Measurements from ENCODE around the gene PRR5L.

The PRR5L gene

DNA sequence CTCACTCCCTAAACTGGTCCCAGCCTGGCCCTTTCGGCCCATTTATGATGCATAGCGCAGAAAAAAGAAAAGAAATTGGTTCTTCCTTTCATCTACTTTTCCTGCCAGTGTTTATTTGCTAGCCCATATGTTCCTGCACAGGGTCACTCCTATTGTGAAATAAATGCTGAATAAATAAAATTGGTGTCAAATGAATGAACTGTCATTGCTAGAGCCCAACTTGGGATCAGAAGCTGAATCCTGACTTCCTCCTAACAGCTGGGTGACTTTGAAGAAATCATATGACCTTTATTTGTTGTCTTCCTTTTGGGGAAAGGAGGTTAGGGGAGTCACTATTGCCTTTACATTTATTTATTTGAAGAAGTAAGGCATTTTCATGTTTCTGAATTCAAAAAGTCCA is 92.0 kb downstream of the PRR5L start:
- H3K9me3 Mint-ChIP-seq = no peaks in the 10 kb centered on the region
- DNase-seq (no peak), ATAC-seq (replicated peaks) (no peak)
- H3K36me3 Mint-ChIP-seq (ENCODE audit: insufficient read depth) = peaks cover 48% of the 10 kb centered on the region
- H3K27ac Mint-ChIP-seq = peak overlapping the region; percentile 88 to 97
- H3K27me3 Mint-ChIP-seq = no peaks in the 10 kb centered on the region
- peaks cover 75 to 87% of the 10 kb centered on the region in 2 donors for H3K4me1 Mint-ChIP-seq (ENCODE audit: low read depth in 2 of 2)
- H3K4me3 Mint-ChIP-seq = no peak overlapping the region

DNA sequence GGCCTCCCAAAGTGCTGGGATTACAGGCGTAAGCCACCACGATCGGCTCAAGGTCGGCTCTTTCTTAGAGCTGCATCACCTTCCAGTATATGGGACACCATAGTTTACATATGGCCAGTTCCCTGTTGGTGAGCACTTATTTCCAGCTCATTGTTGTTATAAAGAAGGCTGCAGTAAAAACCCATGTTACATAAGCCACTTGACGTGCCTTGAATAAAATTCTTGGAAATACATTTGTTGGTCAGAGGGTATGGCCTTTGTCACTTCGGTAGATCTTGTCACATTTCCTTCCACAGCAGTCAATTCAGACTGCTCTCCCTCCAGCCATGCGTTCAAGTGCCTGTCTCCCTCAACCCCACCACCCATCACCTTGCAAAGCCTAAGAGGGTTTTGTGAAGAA is 92.9 kb downstream of the PRR5L start:
- DNase-seq = no peak
- Mint-ChIP-seq H3K27ac (peak overlapping the region; percentile 85 to 88), H3K27me3 (no peaks in the 10 kb centered on the region), H3K9me3 (no peaks in the 10 kb centered on the region), H3K4me1 (ENCODE audit: low read depth in 2 of 2) (peaks cover 77 to 87% of the 10 kb centered on the region in 2 donors), H3K4me3 (peak overlapping the region; percentile 33 to 36), H3K36me3 (ENCODE audit: insufficient read depth) (peaks cover 45% of the 10 kb centered on the region)
- no peak for ATAC-seq (replicated peaks)

DNA sequence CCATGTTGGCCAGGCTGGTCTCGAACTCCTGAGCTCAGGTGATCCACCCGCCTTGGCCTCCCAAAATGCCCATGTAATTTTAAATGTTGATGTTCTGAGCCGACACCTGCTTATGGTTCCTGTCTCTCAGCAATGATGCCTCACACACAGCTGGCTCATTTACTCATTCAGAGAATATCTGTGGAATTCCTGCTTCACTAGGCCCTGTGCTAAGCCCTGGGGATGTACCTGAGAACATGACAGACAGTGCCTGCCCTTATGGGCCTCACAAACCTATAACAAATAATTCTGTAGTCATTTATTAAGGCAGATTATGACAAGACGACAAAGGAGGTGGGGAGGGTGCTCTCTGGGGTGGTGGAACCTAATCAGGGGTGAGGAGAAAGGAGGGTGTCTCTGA is 93.7 kb downstream of the PRR5L start:
- ATAC-seq (replicated peaks) (no peak), DNase-seq (no peak)
- H3K9me3 Mint-ChIP-seq = no peaks in the 10 kb centered on the region
- peak overlapping the region; percentile 85 to 88 for H3K27ac Mint-ChIP-seq
- no peaks in the 10 kb centered on the region for H3K27me3 Mint-ChIP-seq
- H3K36me3 Mint-ChIP-seq (ENCODE audit: insufficient read depth) = peaks cover 45% of the 10 kb centered on the region
- H3K4me3 Mint-ChIP-seq = peak overlapping the region; percentile 13 to 31
- peaks cover 79 to 87% of the 10 kb centered on the region in 2 donors for H3K4me1 Mint-ChIP-seq (ENCODE audit: low read depth in 2 of 2)

DNA sequence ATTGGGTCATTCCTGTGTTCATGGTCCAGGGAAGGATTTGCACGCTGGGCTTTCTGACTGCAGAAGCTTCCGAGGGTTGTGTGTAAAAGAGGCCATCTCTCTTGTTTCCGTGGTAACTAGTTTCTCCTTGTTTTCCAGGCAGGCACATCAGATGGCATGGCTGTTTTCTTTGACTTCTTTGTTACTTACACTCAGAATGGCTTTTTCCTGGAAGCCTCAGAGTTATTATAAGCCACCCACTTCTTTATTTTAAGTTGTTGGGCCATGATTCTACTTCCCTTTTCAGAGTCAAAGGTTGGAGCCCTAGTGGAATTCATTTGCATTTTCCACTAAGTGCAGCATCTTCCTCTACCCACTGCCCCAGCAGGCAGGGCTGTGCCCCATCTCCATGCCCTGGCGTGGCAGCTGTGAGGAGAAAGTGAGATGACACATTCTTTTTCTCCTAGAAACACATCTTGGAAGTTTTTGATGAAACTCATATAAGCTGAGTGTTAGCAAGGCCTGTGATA is 94.9 kb downstream of the PRR5L start:
- peaks cover 75 to 82% of the 10 kb centered on the region in 2 donors for H3K4me1 Mint-ChIP-seq (ENCODE audit: low read depth in 2 of 2)
- peaks cover 44% of the 10 kb centered on the region for H3K36me3 Mint-ChIP-seq (ENCODE audit: insufficient read depth)
- H3K27me3 Mint-ChIP-seq = no peaks in the 10 kb centered on the region
- DNase-seq (no peak), ATAC-seq (replicated peaks) (peak; percentile 32)
- H3K4me3 Mint-ChIP-seq = peak overlapping the region; percentile 29 to 37
- H3K27ac Mint-ChIP-seq = peak overlapping the region; percentile 85 to 86
- no peaks in the 10 kb centered on the region for H3K9me3 Mint-ChIP-seq

DNA sequence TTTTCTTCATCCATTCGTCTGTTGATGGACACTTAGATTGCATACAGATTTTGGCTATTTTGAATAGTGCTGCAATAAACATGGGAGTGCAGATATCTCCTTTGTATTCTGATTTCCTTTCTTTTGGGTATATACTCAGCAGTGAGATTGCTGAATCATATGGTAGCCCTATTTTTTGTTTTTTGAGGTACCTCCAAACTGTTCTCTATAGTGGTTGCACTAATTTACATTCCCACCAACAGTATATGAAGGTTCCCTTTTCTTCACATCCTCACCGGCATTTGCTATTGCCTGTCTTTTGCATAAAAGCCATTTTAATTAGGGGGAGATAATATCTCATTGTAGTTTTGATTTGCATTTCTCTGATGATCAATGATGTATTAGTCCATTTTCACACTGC is 96.1 kb downstream of the PRR5L start:
- Mint-ChIP-seq H3K27ac (peak overlapping the region; percentile 85 to 86), H3K36me3 (ENCODE audit: insufficient read depth) (peaks cover 53% of the 10 kb centered on the region), H3K27me3 (no peaks in the 10 kb centered on the region), H3K4me3 (peak overlapping the region; percentile 30 to 61), H3K9me3 (no peaks in the 10 kb centered on the region), H3K4me1 (ENCODE audit: low read depth in 2 of 2) (peaks cover 67 to 80% of the 10 kb centered on the region in 2 donors)
- DNase-seq (no peak), ATAC-seq (replicated peaks) (no peak)

DNA sequence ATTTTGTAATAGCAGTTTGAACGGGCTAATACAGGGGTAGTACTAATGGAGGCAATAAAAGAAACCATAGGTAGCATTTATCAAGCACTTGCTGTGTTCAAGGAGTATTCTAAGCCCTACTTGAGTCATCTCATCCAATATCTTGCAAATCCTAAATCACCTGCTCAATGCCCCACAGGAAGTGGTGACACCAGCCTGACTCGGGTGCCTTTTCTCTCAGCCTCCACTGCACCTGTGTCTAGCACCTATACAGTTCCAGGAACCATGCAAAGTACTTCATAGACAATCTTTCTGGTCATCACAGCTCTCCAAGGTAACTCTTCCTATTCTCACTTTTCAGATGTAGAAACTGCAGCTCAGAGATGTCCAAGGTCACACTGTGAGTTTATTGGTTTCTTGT is 98.0 kb downstream of the PRR5L start:
- no peaks in the 10 kb centered on the region for H3K27me3 Mint-ChIP-seq
- DNase-seq (peak in 1 of 3 experiments; percentile 9), ATAC-seq (replicated peaks) (peak; percentile 86)
- peaks cover 59 to 80% of the 10 kb centered on the region in 2 donors for H3K4me1 Mint-ChIP-seq (ENCODE audit: low read depth in 2 of 2)
- peaks cover 64% of the 10 kb centered on the region for H3K36me3 Mint-ChIP-seq (ENCODE audit: insufficient read depth)
- peak overlapping the region; percentile 85 to 86 for H3K27ac Mint-ChIP-seq
- peak overlapping the region in 1 of 2 donors; percentile 61 for H3K4me3 Mint-ChIP-seq
- no peaks in the 10 kb centered on the region for H3K9me3 Mint-ChIP-seq

DNA sequence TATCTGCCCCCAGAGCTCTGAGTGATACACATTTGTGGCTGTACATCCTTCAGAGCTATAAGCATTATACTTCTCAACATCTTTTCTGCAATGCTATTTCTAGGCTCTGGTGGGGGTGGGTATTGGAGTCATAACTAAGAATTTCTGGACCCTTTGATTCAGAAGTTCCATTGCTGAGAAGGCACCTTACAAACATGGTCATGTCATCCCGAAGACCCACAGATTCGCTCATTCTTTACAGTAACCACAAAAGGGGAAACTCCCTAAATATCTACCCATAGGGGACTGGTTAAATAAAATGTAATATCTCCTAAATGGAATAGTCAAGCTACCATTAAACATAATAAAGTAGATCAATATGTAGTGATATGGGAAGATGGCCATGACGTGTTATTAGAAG is 98.8 kb downstream of the PRR5L start:
- Mint-ChIP-seq H3K9me3 (no peaks in the 10 kb centered on the region), H3K4me1 (ENCODE audit: low read depth in 2 of 2) (peaks cover 64 to 80% of the 10 kb centered on the region in 2 donors), H3K27ac (peak overlapping the region; percentile 85 to 86), H3K36me3 (ENCODE audit: insufficient read depth) (peaks cover 64% of the 10 kb centered on the region), H3K27me3 (no peaks in the 10 kb centered on the region), H3K4me3 (peak overlapping the region in 1 of 2 donors; percentile 61)
- ATAC-seq (replicated peaks) (no peak), DNase-seq (no peak)

DNA sequence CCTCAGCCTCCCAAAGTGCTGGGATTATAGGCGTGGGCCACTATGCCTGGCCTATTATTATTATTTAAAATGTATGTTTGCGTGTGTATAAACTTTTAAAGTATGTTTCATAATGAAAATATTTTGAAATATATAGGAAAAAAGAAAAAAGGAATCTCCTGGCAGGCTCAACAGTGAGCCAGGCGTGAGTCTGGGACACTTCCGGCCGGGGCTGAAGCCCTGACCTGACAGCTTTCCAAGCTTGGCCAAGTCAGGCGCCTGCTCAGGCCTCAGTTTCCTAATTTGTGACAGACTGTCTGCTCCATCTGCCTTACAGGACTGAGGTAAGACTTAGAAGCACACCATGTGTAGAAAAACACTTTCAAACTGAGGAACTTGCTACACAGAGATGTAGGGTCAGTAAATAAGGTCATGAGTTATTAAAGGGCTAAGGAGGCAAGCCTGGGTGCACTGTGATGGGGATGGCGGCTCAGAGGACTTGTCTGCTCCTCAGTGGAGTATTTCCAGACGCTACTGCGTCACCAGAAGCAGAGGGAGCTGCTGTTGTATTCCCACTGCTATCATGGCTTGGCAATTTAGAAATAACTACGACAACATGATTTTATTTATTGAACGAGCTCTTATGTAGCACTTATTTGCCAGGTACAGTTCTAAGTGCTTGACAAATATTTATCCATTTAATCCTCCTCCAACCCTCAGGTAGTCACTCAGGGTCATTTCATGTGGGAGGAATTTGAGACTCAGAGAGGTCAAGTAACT is 100.1 kb downstream of the PRR5L start:
- peaks cover 60 to 82% of the 10 kb centered on the region in 2 donors for H3K4me1 Mint-ChIP-seq (ENCODE audit: low read depth in 2 of 2)
- H3K27ac Mint-ChIP-seq = peak overlapping the region; percentile 49 to 60
- ATAC-seq (replicated peaks) (no peak), DNase-seq (no peak)
- no peaks in the 10 kb centered on the region for H3K27me3 Mint-ChIP-seq
- H3K9me3 Mint-ChIP-seq = no peaks in the 10 kb centered on the region
- H3K36me3 Mint-ChIP-seq (ENCODE audit: insufficient read depth) = peaks cover 74% of the 10 kb centered on the region
- no peak overlapping the region for H3K4me3 Mint-ChIP-seq

DNA sequence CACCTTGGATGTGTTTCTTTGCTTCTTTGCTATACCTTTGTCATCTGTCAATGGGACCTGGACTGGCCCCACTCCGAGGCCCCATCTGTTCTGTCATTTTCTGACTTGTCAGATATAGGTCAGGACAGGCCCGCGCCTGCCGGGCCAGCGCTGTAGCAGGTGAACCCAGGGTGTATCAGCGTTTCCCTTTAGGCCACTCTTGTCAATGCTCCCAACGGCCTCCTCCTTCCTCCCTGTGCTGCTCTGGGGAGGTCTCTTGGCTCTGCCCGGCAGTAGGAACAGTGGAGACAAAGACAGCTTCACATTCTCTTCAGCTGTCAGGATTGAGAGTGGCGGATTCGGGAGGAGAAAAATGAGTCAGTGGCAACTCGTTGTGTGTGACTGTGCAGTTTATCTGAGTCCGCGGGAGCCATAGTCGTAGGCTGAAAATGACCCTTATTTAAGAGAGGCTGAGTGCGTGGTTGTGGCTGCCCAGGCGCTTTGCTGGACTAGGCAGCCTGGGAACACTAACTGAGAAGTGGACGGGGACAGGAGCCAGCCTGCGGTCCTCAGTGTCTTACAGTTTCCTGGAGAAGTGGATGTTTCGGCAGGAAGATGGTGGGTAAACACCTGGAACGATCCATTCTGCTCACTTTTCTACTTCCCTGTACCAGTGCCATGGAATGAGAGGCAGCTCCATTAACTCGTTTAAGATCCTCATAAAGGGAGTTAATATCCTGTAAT is 102.3 kb downstream of the PRR5L start:
- DNase-seq (no peak), ATAC-seq (replicated peaks) (no peak)
- Mint-ChIP-seq H3K4me1 (ENCODE audit: low read depth in 2 of 2) (peaks cover 47 to 68% of the 10 kb centered on the region in 2 donors), H3K4me3 (peak overlapping the region; percentile 47 to 49), H3K36me3 (ENCODE audit: insufficient read depth) (peaks cover 91% of the 10 kb centered on the region), H3K27ac (peak overlapping the region; percentile 87 to 96), H3K27me3 (no peaks in the 10 kb centered on the region), H3K9me3 (no peaks in the 10 kb centered on the region)

DNA sequence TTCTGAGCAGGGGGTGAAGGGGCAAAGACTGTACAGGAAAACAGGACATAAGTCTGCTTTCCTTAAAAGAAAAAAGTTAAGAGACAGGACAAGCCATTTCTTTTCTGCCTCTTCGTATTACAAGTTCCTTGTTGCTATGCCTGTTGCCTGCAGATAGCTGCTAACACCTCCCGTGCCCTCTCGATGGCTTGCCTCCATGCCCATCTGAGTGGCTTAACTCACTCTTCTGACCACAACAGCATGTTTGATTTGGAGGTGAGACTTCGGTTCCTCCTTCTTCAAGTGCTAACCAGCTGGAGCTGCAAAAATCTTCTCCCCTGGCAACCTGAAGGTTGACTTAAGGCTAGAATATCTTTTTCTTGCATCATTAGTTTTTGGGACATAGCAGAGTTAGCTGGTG is 103.1 kb downstream of the PRR5L start:
- no peaks in the 10 kb centered on the region for H3K27me3 Mint-ChIP-seq
- H3K9me3 Mint-ChIP-seq = no peaks in the 10 kb centered on the region
- H3K36me3 Mint-ChIP-seq (ENCODE audit: insufficient read depth) = peaks cover 96% of the 10 kb centered on the region
- ATAC-seq (replicated peaks) (peak; percentile 60), DNase-seq (no peak)
- H3K4me1 Mint-ChIP-seq (ENCODE audit: low read depth in 2 of 2) = peaks cover 47 to 67% of the 10 kb centered on the region in 2 donors
- H3K4me3 Mint-ChIP-seq = peak overlapping the region; percentile 49 to 50
- peak overlapping the region; percentile 74 to 96 for H3K27ac Mint-ChIP-seq

DNA sequence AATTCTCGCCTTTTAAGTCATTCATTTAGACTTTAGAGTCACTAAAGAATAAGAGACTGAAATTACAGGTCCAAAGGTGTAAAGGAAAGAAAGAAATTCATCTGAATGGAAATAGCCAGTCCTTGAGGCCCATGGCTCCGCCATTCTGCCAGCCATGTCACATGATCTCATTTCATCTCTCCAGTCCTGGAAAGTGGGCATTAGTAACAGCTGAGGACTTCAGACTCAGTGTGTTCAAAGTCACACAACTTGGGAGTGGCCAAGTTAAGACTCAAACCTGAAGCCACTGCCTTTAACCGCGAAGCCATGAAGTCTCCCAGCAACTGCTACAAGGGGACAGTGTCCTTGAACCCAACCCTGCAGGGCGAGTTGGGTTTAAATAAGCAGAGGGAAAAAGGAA is 103.7 kb downstream of the PRR5L start:
- Mint-ChIP-seq H3K4me3 (peak overlapping the region; percentile 49 to 50), H3K9me3 (no peaks in the 10 kb centered on the region), H3K36me3 (ENCODE audit: insufficient read depth) (peaks cover 96% of the 10 kb centered on the region), H3K27me3 (no peaks in the 10 kb centered on the region), H3K4me1 (ENCODE audit: low read depth in 2 of 2) (peaks cover 42 to 65% of the 10 kb centered on the region in 2 donors), H3K27ac (peak overlapping the region; percentile 74 to 96)
- ATAC-seq (replicated peaks) = no peak
- no peak for DNase-seq

DNA sequence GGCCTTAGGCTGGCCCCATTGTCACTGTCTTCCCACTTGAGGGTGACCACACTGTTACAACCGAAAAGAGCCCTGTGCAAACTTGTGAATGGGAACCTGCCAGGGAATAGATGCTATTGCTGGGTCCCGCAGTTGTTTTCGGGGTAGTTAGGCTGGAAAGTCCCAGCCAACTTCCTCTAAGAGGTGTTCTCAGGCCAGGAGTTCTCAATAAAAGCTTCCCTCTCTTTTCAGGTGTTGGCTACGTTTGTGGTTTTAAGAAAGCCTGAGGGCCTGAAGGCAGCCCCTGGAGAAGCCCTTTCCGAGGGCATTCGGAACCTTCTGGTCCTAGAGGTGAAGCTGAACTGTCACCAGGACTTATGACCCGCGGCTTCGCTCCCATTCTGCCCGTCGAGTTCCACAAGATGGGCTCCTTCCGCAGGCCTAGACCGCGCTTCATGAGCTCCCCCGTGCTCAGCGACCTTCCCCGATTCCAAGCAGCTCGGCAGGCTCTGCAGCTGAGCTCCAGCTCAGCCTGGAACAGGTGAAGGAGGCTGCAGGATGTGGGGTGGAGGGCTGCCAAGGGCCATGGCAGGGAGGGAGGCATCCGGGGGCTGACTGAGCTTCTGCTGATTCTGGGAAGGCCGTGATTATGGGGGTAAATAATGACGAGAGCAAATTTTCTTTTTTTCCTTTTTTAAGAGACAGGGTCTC is 104.8 kb downstream of the PRR5L start:
- H3K4me3 Mint-ChIP-seq = peak overlapping the region; percentile 33 to 56
- DNase-seq = no peak
- peaks cover 99% of the 10 kb centered on the region for H3K36me3 Mint-ChIP-seq (ENCODE audit: insufficient read depth)
- no peaks in the 10 kb centered on the region for H3K9me3 Mint-ChIP-seq
- H3K27me3 Mint-ChIP-seq = no peaks in the 10 kb centered on the region
- no peak for ATAC-seq (replicated peaks)
- peak overlapping the region; percentile 88 to 96 for H3K27ac Mint-ChIP-seq
- peaks cover 38 to 67% of the 10 kb centered on the region in 2 donors for H3K4me1 Mint-ChIP-seq (ENCODE audit: low read depth in 2 of 2)

DNA sequence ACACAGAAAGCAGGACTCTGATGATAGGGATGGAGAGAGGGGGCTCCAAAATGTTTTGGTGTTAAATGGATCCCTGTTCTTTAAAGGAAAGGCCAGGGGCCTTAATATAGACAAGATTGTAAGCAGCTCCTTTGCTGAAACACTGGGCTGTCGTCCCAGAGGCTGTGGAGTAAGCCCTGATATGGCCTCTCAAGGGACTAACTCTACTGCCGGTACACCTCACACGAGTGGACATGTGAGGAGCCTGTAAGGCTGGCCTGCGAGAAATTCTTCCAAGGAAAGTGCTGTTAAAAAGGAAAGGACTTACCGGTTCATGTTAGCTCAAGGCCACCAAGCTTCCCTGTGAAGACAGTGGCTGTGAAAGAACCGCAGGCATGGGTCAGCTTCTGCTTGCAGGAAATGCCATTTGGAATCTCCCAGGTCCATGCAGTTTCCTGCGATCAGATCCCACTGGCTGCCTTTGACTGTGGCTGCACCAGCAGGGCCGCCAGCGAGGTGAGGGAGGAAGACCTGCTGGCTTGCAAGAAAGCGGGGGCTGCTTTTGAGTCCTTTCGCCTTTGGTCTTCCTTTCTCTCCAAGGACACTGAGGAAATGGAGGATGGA is 106.6 kb downstream of the PRR5L start:
- no peaks in the 10 kb centered on the region for H3K27me3 Mint-ChIP-seq
- H3K36me3 Mint-ChIP-seq (ENCODE audit: insufficient read depth) = peaks cover 94% of the 10 kb centered on the region
- no peak for DNase-seq
- H3K4me1 Mint-ChIP-seq (ENCODE audit: low read depth in 2 of 2) = peaks cover 45 to 75% of the 10 kb centered on the region in 2 donors
- no peaks in the 10 kb centered on the region for H3K9me3 Mint-ChIP-seq
- H3K27ac Mint-ChIP-seq = peak overlapping the region; percentile 76 to 96
- H3K4me3 Mint-ChIP-seq = no peak overlapping the region
- ATAC-seq (replicated peaks) = no peak

Data from effector memory CD8-positive, alpha-beta T cell (primary cell).